ENCODE results near the gene TRIM46.

DNA sequence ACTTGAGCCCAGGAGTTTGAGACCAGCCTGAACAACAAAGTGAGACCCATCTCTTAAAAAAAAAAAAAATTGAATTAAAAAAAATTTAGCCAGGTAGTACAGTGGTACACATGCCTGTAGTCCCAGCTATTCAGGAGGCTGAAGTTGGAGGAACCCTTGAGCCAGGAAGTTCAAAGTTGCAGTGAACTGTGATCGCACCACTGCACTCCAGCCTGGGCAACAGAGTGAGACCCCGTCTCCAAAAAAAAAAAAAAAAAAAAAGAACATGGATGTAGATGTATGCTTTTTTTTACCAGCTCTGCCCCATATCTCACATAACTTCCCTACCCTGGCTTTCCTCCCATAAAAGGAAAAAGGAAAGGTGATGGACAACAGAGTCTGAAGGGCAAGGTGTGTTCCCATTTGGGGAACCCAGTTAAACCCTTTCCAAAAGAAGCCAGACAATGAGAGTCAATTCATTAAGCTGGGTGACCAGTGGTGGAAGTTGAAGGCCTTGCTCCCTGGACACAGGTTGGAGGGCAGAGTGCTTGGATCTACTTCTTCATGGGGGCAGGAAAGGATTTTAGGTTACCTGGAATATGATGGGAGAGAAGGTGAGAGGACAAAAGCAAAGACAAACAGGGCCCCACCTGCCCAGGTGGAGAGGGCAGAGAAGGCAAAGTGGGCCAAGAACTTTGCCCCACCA is 3.4 kb upstream of the TRIM46 start:
- TF ChIP-seq ZFX (IDR thresholded peaks at IDR 0.05; ENCODE audit: borderline replicate concordance) (no peak), CTCF (IDR thresholded peaks at IDR 0.05) (no peak)
